OCI-LY1 (cell line): ENCODE data around the gene CELF3.

ENCODE experiments used
- CTCF ChIP-seq: fragments of 200-600 bp; sonication (generic), shearing (Covaris generic); IDR thresholded peaks from 2 replicates; pipeline ENCODE4 v1.5.1; 2017; ENCODE audit warnings: mild to moderate bottlenecking, antibody characterized with exemption, low read length, moderate library complexity, mixed read lengths
- EZH2 ChIP-seq: fragments of 200-600 bp; sonication (generic), shearing (Covaris generic); IDR thresholded peaks from 2 replicates; pipeline ENCODE4 v1.8.0; 2017; ENCODE audit warnings: borderline replicate concordance, mixed run types, mild to moderate bottlenecking, antibody characterized with exemption, low read length, moderate library complexity, mixed read lengths

DNA sequence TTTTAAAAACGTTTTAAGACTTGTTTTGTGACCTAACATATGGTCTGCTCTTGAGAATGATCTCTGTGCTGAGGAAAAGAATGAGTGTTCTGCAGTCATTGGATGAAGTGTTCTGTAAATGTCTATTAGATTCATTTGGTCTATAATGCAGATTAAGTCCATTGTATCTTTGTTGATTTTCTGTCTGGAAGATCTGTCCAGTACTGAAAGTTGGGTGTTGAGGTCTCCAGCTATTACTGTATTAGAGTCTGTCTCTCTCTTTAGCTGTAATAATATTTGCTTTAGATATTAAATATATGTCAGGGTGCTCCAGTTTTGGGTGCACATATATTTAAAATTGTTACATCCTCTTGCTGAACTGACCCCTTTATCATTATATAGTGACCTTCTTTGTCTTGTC, 43.2 kb downstream of the CELF3 start:
- no peak for TF ChIP-seq CTCF
- no peak for TF ChIP-seq EZH2
